ENCODE results near the gene IQCF5. TPM values are rescaled to one million over a fixed set of nuclear protein-coding genes. Genes with fewer than 3 reads are reported as not detected.

Gene IQCF5
- total RNA-seq, 1 donor from 2014 or later = not detected

GRCh38 chr3:51897391-51897790 is 22.0 kb upstream of the IQCF5 start:
- no peaks in the 10 kb centered on the region for H3K4me1 ChIP-seq

DNA sequence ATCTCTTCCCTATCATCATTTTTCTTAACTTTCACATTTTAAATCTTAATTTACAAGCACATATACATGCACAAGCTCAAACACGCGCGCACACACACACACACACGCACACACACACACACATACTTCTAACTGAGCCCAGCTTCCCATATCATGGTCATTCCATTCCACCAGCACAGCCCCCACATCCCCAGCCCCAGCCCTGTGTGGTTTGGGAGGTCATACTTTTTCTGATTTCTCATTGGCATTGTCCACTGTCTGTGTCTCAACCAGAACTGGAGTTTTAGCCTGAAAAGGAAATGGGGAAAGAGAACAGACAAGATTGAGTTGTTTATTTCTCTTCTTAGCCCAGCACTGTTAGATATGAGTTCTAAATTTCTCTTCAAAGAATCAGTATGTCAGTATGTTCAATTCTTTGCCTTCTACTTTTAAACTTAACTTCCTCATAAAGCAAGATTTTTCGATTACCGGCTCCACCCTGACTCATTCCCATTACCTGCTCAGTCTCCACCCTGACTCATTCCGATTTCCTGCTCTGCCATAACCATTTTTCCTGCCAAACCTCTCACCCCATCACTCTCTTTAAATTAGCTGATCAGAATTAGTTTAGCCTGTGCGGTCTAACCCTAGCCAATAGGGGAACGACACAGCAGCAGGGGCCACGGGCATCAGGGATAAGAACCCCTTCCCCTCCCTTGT is 21.4 kb upstream of the IQCF5 start:
- intact Hi-C loops (cut with micrococcal nuclease) = no loop called here
- no peak for DNase-seq
- TF ChIP-seq, protein P1, sequence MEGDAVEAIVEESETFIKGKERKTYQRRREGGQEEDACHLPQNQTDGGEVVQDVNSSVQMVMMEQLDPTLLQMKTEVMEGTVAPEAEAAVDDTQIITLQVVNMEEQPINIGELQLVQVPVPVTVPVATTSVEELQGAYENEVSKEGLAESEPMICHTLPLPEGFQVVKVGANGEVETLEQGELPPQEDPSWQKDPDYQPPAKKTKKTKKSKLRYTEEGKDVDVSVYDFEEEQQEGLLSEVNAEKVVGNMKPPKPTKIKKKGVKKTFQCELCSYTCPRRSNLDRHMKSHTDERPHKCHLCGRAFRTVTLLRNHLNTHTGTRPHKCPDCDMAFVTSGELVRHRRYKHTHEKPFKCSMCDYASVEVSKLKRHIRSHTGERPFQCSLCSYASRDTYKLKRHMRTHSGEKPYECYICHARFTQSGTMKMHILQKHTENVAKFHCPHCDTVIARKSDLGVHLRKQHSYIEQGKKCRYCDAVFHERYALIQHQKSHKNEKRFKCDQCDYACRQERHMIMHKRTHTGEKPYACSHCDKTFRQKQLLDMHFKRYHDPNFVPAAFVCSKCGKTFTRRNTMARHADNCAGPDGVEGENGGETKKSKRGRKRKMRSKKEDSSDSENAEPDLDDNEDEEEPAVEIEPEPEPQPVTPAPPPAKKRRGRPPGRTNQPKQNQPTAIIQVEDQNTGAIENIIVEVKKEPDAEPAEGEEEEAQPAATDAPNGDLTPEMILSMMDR (IDR thresholded peaks at IDR 0.05; ENCODE audit: borderline replicate concordance) = no peak
- no peak overlapping the region for H3K4me3 ChIP-seq
- H3K27ac ChIP-seq (replicated peaks) = no peak overlapping the region
- H3K27me3 ChIP-seq (ENCODE audit: low read depth) = peaks cover 62% of the 10 kb centered on the region
- H3K36me3 ChIP-seq = no peaks in the 10 kb centered on the region
- no peaks in the 10 kb centered on the region for H3K4me1 ChIP-seq
- H3K9me3 ChIP-seq (replicated peaks) = no peaks in the 10 kb centered on the region

More at GRCh38 chr3:51897391-51897790, 22.0 kb upstream of the IQCF5 start:
- Histone ChIP-seq H3K36me3 (no peaks in the 10 kb centered on the region), H3K27me3 (ENCODE audit: low read depth) (peaks cover 61% of the 10 kb centered on the region), H3K27ac (replicated peaks) (no peak overlapping the region), H3K4me3 (no peak overlapping the region), H3K9me3 (replicated peaks) (no peaks in the 10 kb centered on the region)
- TF ChIP-seq, protein P1 (IDR thresholded peaks at IDR 0.05; ENCODE audit: borderline replicate concordance) = no peak
- intact Hi-C loops (cut with micrococcal nuclease) = no loop called here
- no peak for DNase-seq

DNA sequence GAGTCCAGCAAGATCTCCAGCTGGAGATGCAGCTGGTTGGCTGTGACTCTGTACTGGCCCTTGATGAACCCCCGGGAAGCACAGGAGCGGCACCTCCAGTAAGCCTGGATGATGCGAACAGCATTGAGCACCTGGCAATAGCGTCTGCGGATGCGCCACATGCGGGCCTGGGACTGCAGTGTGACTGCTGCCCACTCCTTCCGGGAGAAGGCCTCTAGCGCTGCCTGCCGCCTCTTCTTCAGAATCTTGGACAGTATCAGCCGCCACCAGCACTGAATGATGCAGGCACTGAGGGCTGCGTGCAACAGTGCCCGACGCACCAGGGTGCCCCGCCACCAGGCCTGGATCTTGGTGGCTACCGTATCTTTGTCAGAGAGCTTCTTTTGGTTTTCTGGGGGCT is 19.5 kb upstream of the IQCF5 start:
- Histone ChIP-seq H3K4me3 (no peak overlapping the region), H3K4me1 (no peaks in the 10 kb centered on the region), H3K27ac (replicated peaks) (no peak overlapping the region), H3K27me3 (ENCODE audit: low read depth) (peaks cover 57% of the 10 kb centered on the region), H3K36me3 (no peaks in the 10 kb centered on the region), H3K9me3 (replicated peaks) (no peaks in the 10 kb centered on the region)
- TF ChIP-seq, protein P1 (IDR thresholded peaks at IDR 0.05; ENCODE audit: borderline replicate concordance) = no peak
- DNase-seq = no peak
- intact Hi-C loops (cut with micrococcal nuclease) = no loop called here

GRCh38 chr3:51894391-51894790 is 19.0 kb upstream of the IQCF5 start:
- TF ChIP-seq, protein P1 (IDR thresholded peaks at IDR 0.05; ENCODE audit: borderline replicate concordance) = no peak
- H3K4me1 ChIP-seq = no peaks in the 10 kb centered on the region
- DNase-seq = no peak
- H3K9me3 ChIP-seq (replicated peaks) = no peaks in the 10 kb centered on the region
- peaks cover 57% of the 10 kb centered on the region for H3K27me3 ChIP-seq (ENCODE audit: low read depth)
- H3K36me3 ChIP-seq = no peaks in the 10 kb centered on the region
- H3K4me3 ChIP-seq = no peak overlapping the region
- intact Hi-C loops (cut with micrococcal nuclease) = no loop called here
- no peak overlapping the region for H3K27ac ChIP-seq (replicated peaks)

GRCh38 chr3:51891242-51892039 is 16.0 kb upstream of the IQCF5 start:
- Histone ChIP-seq H3K9me3 (replicated peaks) (no peaks in the 10 kb centered on the region), H3K27ac (replicated peaks) (no peak overlapping the region), H3K36me3 (no peaks in the 10 kb centered on the region), H3K4me1 (no peaks in the 10 kb centered on the region), H3K27me3 (ENCODE audit: low read depth) (peaks cover 47% of the 10 kb centered on the region), H3K4me3 (no peak overlapping the region)
- DNase-seq = no peak
- TF ChIP-seq, protein P1 (IDR thresholded peaks at IDR 0.05; ENCODE audit: borderline replicate concordance) = no peak
- intact Hi-C loops (cut with micrococcal nuclease) = no loop called here

Data from left ventricle myocardium inferior (tissue), 1 donor.